GM21737 (cell line): ENCODE measurements around the gene OCLN.
"Not testable (repeated sequence)": the region's sequence is repeated elsewhere in the genome, so short reads cannot be mapped to it uniquely, and the experiment has no call there.

Source experiments
- ATAC-seq: cut with Tn5 transposase; IDR thresholded peaks from one replicate; pipeline ENCODE4 v1.9.1; 2021; ENCODE audit warnings: mild to moderate bottlenecking, moderate library complexity; ENCODE audit not compliant: unreplicated experiment

The OCLN gene, protein sequence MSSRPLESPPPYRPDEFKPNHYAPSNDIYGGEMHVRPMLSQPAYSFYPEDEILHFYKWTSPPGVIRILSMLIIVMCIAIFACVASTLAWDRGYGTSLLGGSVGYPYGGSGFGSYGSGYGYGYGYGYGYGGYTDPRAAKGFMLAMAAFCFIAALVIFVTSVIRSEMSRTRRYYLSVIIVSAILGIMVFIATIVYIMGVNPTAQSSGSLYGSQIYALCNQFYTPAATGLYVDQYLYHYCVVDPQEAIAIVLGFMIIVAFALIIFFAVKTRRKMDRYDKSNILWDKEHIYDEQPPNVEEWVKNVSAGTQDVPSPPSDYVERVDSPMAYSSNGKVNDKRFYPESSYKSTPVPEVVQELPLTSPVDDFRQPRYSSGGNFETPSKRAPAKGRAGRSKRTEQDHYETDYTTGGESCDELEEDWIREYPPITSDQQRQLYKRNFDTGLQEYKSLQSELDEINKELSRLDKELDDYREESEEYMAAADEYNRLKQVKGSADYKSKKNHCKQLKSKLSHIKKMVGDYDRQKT

DNA sequence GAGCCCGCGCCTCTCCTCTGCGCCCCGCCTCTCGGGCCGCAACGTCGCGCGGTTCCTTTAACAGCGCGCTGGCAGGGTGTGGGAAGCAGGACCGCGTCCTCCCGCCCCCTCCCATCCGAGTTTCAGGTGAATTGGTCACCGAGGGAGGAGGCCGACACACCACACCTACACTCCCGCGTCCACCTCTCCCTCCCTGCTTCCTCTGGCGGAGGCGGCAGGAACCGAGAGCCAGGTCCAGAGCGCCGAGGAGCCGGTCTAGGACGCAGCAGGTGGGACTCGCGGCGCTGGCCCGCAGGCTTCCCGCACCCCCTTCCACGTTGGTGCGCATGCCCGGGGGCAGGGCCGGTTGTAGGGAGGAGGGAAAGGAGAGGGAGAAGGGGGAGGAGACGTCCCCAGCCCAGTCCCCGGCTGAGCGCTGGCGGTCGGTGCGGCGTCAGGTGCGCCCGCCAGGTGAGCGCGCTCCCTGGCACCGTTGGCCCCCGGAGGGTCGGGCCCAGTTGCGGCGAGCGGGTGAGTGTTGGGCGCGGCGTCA is at the start of gene OCLN:
Gene OCLN, plus strand, starts transcription at position 400 of the 532 bp plus-strand sequence. CDS start 11,455 bp downstream, outside the sequence.
- ATAC-seq = no peak

DNA sequence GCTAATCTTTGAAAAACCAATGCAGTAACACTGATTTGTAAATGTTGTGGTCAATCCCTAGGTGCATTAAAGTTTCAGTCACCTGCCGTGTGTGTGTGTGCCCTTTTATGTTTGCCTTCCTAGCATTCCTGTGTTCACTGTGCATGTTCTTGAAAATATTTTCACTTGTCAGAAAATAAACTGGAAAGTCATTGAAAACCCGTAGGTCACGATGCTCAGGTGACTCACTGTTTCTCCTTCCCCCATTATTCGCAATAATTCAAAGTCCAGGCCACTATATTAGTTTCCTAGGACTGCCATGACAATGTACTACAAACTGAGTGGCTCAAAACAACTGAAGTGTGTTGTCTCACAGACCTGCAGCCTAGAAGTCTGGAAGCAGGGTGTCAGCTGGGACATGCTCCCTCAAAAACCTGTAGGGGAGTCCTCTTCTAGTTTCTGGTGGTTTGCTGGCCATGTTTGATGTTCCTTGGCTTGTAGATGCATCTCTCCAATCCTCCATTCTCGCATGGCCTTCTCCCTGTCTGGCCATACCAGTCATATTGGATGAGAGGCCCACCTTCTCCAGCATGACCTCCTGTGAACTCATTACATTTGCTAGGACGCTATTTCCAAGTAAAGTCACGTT is 48.3 kb upstream of the OCLN start:
- ATAC-seq = no peak

DNA sequence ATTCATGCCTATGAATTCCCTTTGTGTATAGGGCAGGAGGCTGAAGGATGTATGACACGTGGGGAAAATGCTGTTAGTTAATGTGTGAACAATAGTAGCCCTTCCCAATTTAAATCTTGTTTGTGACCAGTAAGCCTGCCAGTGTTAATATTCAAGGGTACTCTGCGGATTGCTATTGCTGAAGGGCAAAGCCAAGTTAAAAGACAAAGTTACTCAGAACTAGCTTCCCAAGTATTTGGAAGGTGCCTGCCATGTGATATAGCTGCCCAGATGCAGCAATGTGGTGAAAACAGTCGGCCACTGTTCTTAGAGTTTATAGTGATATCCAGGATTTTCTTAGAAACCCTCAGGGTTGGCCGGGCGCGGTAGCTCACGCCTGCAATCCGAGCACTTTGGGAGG is 43.1 kb upstream of the OCLN start:
- ATAC-seq = no peak

DNA sequence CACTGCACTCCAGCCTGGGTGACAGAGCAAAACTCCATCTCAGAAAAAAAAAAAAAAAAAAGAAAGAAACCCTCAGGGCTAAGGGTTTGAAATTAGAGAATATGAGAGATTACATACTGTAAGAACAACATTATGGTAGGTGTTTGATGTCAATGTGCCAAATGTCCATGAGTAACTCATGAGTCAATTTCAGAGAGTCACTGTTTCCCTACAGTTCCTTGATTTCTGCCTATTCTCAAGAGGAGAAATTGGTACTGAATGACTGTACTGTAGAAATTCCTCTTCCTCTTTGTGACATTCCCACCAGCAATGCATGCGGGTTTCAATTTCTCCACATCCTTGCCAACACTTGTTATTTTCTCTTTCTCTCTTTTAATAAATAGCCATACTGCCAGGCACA is 42.5 kb upstream of the OCLN start:
- no peak for ATAC-seq

DNA sequence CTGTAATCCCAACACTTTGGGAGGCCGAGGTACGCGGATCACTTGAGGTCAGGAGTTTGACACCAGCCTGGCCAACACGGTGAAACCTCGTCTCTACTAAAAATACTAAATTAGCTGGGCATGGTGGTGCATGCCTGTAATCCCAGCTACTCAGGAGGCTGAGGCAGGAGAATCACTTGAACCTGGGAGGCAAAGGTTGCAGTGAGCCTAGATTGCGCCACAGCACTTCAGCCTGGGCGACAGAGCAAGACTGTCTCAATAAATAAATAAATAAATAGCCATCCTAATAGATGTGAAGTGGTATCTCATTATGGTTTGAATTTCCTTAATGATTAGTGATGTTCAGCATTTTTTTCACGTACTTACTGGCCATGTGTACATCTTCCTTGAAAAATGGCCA is 42.1 kb upstream of the OCLN start:
- not testable (repeated sequence) for ATAC-seq

DNA sequence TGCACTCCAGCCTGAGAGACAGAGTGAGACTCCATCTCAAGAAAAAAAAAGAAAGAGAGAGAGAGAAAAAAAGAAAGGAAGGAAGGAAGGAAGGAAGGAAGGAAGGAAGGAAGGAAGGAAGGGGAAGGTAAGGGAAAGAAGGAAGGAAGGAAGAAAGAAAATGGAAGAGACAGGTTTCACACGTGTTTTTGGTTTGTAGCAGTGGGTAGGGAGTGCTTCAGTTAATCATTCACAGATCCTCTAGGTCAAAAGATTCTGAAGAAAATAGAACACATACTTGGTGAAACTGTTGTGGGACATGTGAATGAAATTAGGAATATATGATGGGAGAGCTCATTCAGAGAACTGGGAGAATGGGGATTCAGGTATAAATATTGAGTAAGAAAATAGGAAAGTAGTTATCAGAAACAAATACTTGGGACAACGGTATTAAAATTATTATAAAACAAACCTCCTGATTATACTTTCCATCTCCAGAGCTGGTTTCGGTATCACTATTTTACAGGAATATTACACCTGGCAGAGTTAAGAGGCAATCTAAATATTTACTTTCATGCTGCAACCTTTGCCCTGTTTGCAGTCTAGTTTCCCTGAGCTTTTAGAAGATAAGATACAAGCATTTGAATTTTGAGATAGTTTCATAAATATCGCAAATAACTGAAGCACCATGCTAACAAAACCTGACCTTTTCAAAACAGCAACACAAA is 40.5 kb upstream of the OCLN start:
- ATAC-seq = no peak

DNA sequence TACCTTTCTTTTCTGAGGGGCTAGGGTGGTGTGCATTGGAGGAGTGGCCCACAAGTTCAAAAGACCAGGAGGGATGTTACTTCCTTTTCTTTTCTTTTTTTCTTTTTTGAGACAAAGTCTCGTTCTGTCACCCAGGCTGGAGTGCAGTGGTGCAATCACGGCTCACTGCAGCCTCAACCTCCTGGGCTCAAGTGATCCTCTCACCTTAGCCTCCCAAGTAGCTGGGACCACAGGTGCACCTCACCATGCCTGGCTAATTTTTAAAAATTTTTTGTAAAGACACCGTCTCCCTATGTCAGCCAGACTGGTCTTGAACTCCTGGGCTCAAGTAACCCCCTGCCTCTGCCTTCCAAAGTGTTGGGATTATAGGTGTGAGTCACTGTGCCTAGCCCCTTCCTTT is 39.1 kb upstream of the OCLN start:
- ATAC-seq = not testable (repeated sequence)

DNA sequence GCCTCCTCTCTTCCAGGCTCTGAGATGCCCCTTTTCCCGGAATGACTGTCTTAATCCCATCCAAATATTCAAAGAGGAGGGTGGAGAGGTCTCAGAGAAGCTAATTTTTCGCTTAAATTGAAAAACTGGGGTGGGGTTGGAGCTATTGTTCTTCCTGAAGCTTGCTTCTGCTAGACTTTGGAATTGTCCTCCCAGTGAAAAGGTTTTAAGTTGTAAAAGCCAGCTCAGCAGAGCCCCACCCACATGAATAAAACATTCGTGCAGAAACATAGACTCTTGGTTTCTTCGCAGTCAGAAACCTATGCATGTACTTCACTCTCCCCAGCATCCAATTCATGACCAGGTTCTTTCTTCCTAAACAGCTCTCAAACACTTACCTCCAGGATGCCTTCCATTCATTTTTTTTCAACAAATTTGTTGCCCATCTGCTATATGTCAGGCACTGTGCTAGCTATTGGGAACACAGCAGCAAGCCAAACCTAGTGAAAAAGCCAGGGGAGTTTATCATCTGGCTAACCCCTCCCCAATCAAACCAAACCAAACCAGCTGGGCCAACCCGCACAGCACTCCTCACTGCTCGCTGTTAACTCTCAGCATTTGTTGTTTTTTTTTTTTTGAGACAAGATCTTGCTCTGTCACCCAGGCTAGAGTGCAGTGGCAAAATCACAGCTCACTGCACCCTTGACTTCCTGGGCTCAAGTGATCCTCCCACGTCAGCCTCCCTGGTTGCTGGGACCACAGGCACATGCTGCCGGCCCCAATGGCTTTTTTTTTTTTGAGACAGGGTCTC is 37.9 kb upstream of the OCLN start:
- ATAC-seq = no peak

DNA sequence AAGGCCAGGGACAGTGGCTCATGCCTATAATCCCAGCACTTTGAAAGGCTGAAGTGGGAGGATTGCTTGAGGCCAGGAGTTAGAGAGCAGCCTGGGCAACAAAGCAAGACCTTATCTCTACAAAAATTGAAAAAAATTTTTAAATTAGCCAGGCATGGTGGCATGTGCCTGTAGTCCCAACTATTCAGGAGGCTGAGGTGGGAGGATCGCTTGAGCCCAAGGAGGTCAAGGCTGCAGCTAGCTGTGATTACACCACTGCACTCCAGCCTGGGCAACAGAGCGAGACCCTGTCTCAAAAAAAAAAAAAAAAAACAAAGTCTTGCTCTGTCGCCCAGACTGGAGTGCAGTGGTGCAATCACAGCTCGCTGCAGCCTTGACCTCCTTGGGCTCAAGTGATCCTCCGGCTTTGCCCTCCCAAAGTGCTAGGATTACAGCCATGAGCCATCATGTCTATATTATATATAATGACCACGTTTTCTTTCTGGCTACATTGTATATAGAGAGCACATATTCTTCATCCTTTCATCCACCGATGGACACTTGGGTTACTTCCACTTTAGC is 37.1 kb upstream of the OCLN start:
- not testable (repeated sequence) for ATAC-seq

DNA sequence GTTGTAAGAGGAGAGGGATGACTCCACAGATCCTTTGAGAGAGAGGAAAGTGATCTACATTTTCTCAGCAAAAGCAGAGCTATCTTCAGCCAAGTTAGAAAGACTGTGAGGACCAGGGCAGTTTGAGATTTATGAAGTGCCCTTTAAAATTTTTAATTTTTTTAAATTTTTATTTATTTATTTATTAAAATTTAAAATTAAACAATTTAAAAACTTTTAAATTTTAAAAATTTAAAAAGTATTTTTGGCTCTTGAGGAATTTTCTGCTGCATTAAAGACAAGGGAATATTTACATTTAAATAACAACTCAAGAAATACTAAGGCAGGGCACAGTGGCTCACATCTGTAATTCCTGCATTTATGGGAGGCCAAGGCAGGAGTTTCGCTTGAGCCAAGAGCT is 30.4 kb upstream of the OCLN start:
- no peak for ATAC-seq

DNA sequence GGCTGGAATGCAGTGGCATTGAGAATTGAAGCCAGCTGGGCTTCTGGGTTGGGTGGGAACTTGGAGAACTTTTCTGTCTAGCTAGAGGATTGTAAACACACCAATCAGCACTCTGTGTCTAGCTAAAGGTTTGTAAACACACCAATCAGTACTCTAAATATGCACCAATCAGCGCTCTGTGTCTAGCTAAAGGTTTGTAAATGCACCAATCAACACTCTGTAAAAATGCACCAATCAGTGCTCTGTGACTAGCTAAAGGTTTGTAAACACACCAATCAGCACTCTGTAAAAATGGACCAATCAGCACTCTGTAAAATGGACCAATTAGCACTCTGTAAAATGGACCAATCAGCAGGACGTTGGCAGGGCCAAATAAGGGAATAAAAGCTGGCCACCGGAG is 26.2 kb upstream of the OCLN start:
- ATAC-seq = not testable (repeated sequence)

DNA sequence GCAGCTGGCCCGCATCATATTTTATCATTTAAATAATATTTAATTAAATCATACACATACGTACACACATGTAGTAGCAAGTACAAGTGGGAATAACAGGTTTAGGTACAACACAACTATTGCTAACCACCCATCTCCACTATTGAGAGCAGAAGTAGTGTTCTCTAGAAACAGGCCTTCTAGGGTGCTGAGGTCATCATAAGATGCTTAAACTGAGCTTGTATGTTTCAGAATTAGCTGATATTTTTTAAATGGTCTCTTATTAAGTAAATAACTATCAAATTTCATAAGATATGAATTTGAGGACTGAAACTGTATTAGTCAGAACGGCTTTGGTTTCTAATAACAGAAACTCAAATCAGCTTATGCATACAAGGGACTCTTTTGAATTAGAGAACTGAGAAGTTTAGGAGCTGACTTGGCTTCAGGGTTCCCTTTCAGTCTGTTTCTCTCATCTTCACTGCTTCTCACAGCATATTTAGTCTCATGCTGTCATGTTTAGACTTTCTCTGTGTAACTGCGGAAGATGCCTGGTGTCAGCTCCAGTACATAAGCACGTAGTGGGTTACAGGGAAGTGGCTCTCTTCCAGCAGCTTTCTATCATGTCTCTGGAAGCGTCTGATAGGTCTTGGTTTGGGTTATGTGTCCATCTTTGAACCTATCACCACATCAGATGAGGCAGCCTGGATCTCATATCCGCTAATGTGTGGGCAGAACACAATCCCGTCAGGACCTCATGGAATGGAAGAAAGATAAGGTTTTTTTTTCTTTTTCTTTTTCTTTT is 25.0 kb upstream of the OCLN start:
- ATAC-seq = peak; percentile 89

DNA sequence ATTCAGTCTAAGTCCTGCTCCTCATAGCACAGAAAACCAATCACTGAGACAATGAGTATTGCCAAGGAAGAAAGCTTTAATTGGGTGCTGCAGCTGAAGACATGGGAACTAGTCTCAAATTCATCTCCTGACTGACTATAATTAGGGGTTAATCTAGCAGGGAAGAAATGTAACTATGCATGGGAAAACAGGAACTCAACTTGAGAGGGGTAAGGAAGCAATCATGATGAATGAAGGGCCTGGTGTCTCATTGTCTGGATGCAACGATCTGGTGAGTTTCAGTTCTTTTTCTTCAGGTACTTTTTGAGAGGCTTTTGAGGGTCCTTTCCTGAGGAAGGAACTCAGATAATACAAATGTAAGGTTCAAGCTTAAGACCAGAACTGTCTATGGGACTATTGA is 24.0 kb upstream of the OCLN start:
- no peak for ATAC-seq

DNA sequence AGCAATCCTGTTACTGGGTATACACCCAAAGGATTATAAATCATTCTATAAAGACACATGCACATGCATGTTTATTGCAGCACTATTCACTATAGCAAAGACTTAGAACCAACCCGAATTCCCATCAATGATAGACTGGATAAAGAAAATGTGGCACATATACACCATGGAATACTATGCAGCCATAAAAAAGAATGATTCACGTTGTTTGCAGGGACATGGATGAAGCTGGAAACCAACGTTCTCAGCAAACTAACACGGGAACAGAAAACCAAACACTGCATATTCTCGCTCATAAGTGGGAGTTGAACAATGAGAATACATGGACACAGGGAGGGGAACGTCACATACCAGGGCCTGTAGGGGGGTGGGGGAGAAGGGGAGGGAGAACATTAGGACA is 21.1 kb upstream of the OCLN start:
- ATAC-seq = not testable (repeated sequence)

DNA sequence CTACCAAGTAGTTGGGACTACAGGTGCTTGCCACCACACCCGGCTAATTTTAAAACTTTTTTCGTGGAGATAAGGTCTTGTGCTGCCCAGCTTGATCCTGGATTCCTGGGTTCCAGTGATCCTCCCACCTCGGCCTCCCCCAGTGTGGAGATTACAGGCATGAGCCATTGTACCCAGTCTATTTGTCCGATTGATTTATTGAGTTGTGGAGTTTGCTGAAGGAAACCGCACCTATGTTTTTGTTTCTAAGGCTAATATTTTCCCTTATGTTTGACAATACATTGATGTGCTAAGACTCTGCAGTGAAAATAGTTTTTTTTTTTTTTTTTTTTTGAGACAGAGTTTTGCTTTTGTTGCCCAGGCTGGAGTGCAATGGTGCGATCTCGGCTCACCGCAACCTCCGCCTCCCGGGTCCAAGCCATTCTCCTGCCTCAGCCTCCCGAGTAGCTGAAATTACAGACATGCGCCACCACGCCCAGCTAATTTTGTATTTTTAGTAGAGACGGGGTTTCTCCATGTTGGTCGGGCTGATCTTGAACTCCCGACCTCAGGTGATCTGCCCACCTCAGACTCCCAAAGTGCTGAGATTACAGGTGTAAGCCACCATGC is 20.0 kb upstream of the OCLN start:
- ATAC-seq = not testable (repeated sequence)

DNA sequence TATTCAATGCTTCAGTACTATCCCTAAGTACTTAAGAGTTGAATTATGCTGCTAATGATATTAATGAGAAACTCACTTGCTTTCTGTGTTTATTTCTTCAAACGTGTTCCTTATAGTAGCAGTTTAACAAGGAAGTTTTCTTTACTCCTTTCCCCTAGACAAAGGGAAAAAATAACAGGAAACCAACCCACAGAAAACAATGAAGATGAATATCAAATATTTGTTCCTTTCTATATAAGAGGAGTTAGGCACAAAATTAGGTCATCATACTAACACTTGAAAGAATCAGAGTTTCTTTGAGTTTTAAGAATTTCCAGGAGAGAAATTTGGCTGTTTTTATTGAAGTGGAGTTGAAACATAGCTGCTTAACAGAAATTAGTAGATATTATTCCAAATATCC is 15.4 kb upstream of the OCLN start:
- no peak for ATAC-seq

DNA sequence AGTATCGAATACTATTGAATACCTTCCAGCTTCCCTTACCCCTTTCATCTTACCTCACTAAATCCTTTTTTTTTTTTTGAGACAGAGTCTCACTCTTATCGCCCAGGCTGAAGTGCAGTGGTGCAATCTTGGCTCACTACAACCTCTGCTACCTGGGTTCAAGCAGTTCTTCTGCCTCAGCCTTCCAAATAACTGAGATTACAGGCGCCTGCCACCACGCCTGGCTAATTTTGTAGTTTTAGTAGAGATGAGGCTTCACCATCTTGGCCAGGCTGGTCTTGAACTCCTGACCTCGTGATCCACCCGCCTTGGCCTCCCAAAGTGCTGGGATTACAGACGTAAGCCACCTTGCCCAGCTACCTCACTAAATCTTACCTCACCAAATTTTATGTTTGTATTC is 14.3 kb upstream of the OCLN start:
- not testable (repeated sequence) for ATAC-seq

DNA sequence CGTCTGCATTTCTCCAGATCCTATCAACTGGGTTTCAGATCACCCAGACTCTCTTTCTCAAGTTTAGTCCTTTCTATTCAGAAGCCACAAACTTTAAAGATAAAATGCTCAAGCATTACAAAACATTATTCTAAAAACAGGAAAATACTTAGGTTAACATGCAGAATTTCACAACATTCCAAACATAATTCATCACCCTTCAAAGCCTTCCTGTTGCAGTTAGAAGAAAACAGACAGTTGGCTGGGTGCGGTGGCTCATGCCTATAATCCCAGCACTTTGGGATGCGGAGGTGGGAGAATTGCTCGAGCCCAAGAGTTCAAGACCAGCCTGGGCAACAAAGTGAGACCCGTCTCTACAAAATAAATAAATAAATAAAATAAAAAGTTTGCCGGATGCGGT is 7.7 kb upstream of the OCLN start:
- ATAC-seq = no peak

DNA sequence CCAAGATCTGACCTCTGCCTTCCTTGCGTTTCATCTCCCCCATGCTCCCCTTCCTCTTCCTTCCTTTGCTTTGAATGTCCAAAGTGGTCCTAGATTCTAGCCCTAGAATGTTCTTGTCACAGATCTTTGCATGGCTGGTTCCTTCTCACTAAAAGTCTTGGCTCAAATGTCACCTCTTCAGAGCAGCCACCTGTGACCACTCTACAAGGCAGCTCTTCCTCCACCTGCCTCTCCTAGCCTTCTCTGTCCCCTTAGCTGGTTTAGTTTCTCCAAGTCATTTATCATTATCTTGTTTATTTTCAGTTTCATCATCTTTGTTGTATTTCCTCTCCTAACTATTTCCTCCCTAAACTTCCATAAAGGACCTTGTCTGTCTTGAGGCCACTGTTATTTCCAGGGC is 7.1 kb upstream of the OCLN start:
- no peak for ATAC-seq
